T-helper 22 cell (primary cell): Measurements from ENCODE around the gene SPDYA.
A peak's percentile ranks its signal among the peaks of the same experiment; 100 is the strongest.
"Not testable (repeated sequence)": the region's sequence is repeated elsewhere in the genome, so short reads cannot be mapped to it uniquely, and the experiment has no call there.

Experiments used
- DNase-seq: peaks from one replicate; pipeline ENCODE4 v3.0.0-alpha.2; 2020; ENCODE audit warnings: low read depth

Gene SPDYA

DNA sequence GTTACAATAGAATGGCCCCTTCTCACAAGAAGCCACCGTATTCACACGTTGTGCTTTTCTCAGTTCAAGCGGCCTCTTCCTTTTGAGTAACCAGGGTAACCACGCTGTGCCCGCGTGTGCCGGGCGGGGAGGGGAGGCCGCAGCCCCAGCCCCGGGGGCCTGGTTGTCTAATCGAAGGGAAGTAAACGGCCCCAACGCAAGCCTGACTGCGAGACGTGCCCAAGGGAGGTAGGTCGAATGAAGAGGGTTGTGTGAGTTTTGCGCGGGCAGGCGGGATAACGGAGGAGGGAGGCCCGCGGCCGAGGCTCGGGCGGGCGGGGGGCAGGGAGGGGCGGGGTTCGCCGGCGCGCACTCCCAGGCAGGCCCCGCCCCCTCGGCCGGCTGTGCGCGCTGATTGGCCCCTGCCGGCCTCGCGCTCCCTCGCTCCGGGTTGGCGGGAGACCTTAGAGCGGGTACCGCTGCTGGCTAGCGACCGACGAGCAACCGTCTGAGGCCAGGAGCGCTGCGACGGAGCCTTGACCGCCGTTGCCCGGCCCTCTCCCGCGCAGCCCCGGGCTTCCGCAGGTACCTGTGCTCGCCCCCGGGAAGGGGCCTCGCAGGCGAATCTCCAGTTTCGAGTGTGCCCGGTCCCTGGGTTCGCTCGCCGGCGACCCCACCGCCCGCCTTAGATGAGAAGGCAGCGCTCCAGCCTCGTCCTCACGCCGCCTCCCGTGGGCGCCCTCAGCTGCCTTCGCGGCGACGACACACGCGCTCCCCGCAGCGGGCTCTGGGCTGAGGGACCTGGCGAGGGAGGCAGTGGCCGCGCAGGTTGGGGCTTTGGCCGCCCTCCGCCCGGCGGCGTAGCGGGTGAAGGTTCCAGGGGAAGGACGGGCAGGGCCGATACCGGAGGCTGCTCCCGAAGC is at the start of gene SPDYA:
Gene SPDYA, plus strand, starts transcription at position 451 of the 902 bp plus-strand sequence. CDS start 5,181 bp downstream, outside the sequence.
- peak; percentile 68 for DNase-seq

GRCh38 chr2:28761420-28761819 is 49.2 kb upstream of the SPDYA start:
- no peak for DNase-seq

- no peak for DNase-seq
Observed at GRCh38 chr2:28764909-28765711, 45.5 kb upstream of the SPDYA start.

DNA sequence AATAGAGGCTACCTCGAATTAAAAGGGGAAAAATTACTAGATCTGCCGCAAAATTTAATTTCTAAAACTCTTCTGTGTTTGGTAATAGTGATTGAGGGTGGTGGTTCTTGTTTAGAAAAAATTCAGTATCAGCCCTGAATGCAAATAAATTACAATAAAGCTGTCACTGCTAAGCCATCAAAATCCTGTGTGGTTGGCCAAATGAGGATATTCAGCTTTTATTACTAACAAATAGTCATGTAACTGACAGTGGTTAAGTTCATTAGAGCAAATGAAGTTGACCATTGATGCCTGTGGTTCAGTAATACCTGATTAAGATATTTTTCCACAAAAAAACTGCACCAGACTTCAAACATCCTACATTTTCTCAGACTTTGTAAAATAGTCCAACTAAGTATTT is 44.6 kb upstream of the SPDYA start:
- DNase-seq: no peak

DNA sequence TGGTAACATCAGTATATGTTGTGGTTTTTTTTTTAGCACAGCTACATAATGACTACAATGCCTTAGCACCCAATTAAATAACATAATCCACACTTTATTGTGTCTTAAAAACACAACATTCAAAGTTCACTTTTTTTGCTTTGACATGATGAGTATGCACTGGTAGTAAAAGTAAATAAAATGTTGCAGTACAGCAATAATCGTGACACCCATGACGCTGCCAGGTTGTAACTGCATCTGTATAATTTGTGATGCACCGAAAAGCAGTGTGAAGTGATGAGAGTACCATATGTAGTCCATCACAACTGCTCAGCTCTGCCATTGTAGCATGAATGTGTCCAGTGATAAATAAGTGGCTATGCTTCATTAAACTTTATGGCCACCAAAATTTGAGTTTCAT is 43.3 kb upstream of the SPDYA start:
- no peak for DNase-seq

DNA sequence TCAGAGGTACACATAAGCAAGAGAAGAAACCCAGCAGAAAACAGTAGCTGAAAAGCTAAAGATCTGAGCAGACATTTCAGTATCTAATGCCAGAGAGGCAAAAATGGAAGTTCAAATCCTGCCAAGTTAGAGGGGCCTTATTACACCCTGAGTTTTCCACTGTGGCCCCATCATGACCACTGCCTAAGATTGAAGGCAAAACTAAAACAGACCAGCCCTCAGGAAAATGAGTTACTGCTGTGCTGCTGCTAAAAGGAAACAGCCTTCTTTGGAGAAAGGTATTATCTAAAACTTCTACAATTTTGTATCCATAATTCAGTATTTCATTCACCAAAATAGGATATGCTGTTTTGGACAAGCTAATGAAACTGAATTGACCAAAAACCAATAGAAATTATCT is 42.2 kb upstream of the SPDYA start:
- no peak for DNase-seq

- DNase-seq: no peak
Observed at GRCh38 chr2:28768952-28769351, 41.7 kb upstream of the SPDYA start.

DNA sequence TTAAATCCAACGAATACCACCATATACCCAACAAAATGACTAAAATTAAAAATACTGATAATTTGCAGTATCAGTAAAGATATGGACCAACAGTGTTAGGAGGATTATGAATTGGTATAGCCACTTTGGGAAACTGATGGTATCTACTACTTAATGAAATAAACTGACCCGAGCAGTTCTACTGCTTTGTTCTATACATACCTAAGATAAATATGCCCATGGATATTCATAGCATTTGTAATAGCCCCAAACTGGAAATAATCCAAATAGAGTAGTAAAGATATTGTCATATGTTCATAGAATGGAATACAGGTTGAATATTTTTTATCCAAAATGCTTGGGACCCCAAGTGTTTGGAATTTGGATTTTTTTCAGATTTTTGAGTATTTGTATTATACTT is 38.3 kb upstream of the SPDYA start:
- no peak for DNase-seq

DNA sequence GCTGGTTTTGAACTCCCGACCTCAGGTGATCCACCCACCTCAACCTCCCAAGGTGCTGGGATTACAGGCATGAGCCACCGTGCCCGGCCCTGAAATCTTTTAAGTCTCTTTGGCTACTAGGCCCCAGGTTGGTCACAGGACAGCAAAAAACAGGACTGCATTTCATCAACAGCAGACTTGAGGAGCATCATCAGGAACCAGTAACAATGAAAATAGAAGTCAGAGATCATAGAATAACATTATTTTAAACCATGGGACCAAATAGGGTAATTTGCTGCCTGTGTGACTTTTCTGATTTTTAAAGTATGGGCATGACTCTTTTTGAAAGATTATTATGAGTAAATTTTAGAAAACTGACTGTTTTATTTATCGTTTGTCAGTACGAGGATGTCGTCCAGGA is 34.2 kb upstream of the SPDYA start:
- DNase-seq: no peak

DNA sequence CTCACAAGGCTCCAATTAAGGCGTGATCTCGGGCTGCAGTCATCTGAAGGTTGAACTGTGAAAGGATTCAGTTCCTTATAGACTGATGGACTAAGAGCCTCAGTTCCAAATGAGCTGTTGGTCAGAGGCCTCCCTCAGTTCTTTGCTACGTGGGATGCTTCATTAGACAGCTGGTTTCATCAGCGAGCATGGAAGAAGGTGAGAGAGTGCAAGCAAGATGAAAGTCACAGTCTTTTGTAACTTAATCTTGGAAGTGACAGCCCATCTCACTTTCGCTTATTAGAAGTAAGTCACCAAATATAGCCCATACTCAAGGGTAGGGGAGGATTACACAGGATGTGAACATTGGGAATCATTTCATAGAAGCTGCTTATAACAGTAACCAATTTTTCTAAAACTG is 32.2 kb upstream of the SPDYA start:
- no peak for DNase-seq

- DNase-seq: no peak
Observed at GRCh38 chr2:28779001-28779400, 31.6 kb upstream of the SPDYA start.

DNA sequence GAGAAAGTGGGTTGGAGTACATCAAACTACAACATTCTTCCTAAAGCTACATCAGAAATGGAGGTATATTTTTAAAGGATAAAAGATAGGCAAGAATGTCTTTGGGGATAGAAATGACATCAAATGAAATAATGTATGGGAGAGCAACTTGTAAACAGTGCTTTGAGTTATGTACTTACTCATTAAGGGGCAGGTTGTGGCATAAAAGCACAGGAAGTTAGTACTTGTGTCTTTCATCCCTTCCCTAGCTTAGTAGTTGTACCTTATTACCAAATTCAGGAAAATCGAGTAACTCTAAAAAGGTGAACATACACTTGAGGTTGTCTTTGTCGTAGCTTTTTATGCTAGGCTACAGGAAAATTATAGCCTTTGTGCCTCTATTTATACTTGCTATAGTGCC is 30.1 kb upstream of the SPDYA start:
- DNase-seq: no peak

- no peak for DNase-seq
Observed at GRCh38 chr2:28782423-28782822, 28.2 kb upstream of the SPDYA start.

- not testable (repeated sequence) for DNase-seq
Observed at GRCh38 chr2:28784570-28784969, 26.1 kb upstream of the SPDYA start.

DNA sequence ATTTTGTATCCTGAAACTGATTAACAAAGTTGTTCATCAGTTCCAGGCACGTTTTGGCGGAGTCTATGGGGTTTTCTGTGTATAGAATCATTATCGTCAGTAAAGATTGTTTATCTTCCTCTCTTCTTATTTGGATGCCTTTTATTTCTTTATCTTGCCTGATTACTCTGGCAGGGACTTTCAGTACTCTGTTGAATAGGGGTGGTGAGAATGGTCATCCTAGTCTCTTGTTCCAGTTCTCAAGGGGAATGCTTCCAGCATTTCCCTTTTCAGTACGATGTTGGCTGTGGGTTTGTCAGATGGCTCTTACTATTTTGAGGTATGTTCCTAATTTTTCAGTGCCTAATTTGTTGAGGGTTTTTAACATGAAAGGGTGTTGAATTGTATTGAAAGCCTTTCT is 14.0 kb upstream of the SPDYA start:
- DNase-seq: no peak

DNA sequence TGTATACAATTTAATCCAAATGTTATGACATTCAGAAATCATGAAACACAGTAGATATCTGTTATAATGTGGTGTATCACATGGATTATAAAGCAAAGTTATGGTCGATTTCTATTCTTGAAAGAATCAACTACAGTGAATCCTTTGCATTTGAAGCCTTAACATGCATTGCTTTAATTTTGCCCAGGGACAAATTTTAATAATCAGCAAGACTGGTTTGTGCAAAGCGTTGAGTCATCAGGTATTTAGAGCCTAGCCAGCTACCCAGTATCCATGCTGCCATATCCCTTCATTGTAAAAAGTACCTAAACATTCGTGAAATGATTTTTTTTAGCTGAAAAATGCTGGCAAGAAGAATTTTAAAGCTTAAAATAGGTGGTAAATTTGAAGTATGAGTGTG is 8.9 kb upstream of the SPDYA start:
- DNase-seq: no peak

GRCh38 chr2:28802975-28803429 is 7.6 kb upstream of the SPDYA start:
- no peak for DNase-seq

DNA sequence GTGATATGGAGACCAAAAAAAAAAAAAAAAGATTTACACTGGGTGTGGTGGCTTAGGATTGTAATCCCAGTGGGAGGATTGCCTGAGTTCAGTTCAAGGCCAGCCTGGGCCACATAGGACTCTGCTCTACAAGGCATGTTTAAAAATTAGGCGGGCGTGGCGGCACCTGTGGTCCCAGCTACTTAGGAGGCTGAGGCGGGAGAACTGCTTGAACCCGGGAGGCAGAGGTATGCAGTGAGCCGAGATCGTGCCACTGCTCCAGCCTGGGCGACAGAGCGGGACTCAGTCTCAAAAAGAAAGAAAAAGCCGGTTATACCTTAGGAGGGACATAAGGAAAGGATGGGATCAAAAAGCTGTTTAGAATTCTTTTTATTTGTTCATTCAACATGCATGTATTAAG is 707 bp upstream of the SPDYA start:
- no peak for DNase-seq

GRCh38 chr2:28818053-28818452 is 7.4 kb downstream of the SPDYA start:
- DNase-seq: no peak

GRCh38 chr2:28821295-28821958 is 10.8 kb downstream of the SPDYA start:
- DNase-seq: peak; percentile 16

- no peak for DNase-seq
Observed at GRCh38 chr2:28822036-28822435, 11.4 kb downstream of the SPDYA start.

- DNase-seq: no peak
Observed at GRCh38 chr2:28824207-28824606, 13.6 kb downstream of the SPDYA start.

DNA sequence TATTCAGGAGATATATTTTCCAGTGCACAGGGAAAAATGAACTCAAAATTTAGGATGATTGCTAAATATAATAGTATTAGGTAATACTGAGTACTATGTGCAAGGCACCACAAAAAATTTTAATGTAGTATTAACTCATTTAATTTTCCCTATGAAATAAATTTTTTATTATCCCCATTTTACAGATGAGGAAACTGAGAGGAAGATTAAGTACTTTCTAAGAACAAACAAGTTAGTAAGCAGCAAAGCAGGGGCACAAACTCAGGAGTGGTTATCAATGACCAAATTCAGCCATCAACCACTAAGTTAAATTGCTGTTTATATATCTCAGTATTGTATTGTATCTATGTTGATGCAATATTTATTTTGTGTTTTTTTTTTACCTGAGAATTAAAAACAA is 14.2 kb downstream of the SPDYA start:
- DNase-seq: no peak
